ENCODE data around the gene AP1G1. TPM values are rescaled to one million over a fixed set of nuclear protein-coding genes. Genes with fewer than 3 reads are reported as not detected.

The AP1G1 gene
- total RNA-seq, 1 donor from 2014 or later, result 72.7 TPM

GRCh38 chr16:71727551-71728324, 80.9 kb downstream of the AP1G1 start:
- Mint-ChIP-seq H3K4me1 (ENCODE audit: unreplicated experiment) (peaks cover 8% of the 10 kb centered on the region), H3K9me3 (ENCODE audit: unreplicated experiment) (no peaks in the 10 kb centered on the region), H3K27me3 (ENCODE audit: unreplicated experiment) (no peaks in the 10 kb centered on the region), H3K36me3 (ENCODE audit: unreplicated experiment) (peaks cover 26% of the 10 kb centered on the region), H3K27ac (ENCODE audit: unreplicated experiment) (no peak overlapping the region), H3K4me3 (ENCODE audit: unreplicated experiment) (no peak overlapping the region)
- no peak for TF ChIP-seq CTCF (IDR thresholded peaks at IDR 0.05)
- no peak for DNase-seq (ENCODE audit: extremely low spot score, unreplicated experiment)

GRCh38 chr16:71726476-71727315, 81.9 kb downstream of the AP1G1 start:
- Mint-ChIP-seq H3K4me1 (ENCODE audit: unreplicated experiment) (peaks cover 19% of the 10 kb centered on the region), H3K27me3 (ENCODE audit: unreplicated experiment) (no peaks in the 10 kb centered on the region), H3K9me3 (ENCODE audit: unreplicated experiment) (no peaks in the 10 kb centered on the region), H3K36me3 (ENCODE audit: unreplicated experiment) (peaks cover 16% of the 10 kb centered on the region), H3K27ac (ENCODE audit: unreplicated experiment) (no peak overlapping the region), H3K4me3 (ENCODE audit: unreplicated experiment) (no peak overlapping the region)
- no peak for TF ChIP-seq CTCF (IDR thresholded peaks at IDR 0.05)
- no peak for DNase-seq (ENCODE audit: extremely low spot score, unreplicated experiment)

- no peak for DNase-seq (ENCODE audit: extremely low spot score, unreplicated experiment)
- Mint-ChIP-seq H3K36me3 (ENCODE audit: unreplicated experiment) (peaks cover 5% of the 10 kb centered on the region), H3K4me1 (ENCODE audit: unreplicated experiment) (peaks cover 21% of the 10 kb centered on the region), H3K9me3 (ENCODE audit: unreplicated experiment) (no peaks in the 10 kb centered on the region), H3K4me3 (ENCODE audit: unreplicated experiment) (peak within 1 kb of the TSS; percentile 74), H3K27me3 (ENCODE audit: unreplicated experiment) (no peaks in the 10 kb centered on the region), H3K27ac (ENCODE audit: unreplicated experiment) (peak within 1 kb of the TSS; percentile 3)
- no peak for TF ChIP-seq CTCF (IDR thresholded peaks at IDR 0.05)
Measured at GRCh38 chr16:71724320-71724751, 84.3 kb downstream of the AP1G1 start, which contains the start of gene PHLPP2. TSS of gene PHLPP2 (minus strand) at chr16:71724701. CDS start at chr16:71714795, 9,906 bp downstream.

- peak; percentile 93 for DNase-seq (ENCODE audit: extremely low spot score, unreplicated experiment)
- H3K4me3 Mint-ChIP-seq (ENCODE audit: unreplicated experiment), result peak overlapping the region; percentile 74
- no peaks in the 10 kb centered on the region for H3K27me3 Mint-ChIP-seq (ENCODE audit: unreplicated experiment)
- peak overlapping the region; percentile 3 for H3K27ac Mint-ChIP-seq (ENCODE audit: unreplicated experiment)
- H3K9me3 Mint-ChIP-seq (ENCODE audit: unreplicated experiment), result no peaks in the 10 kb centered on the region
- H3K36me3 Mint-ChIP-seq (ENCODE audit: unreplicated experiment), result peaks cover 3% of the 10 kb centered on the region
- TF ChIP-seq CTCF (IDR thresholded peaks at IDR 0.05), result no peak
- H3K4me1 Mint-ChIP-seq (ENCODE audit: unreplicated experiment), result peaks cover 21% of the 10 kb centered on the region
Measured at GRCh38 chr16:71723537-71724319, 84.9 kb downstream of the AP1G1 start.
